T-cell (primary cell): Measurements from ENCODE around the gene KIAA1549. TPM values are rescaled to one million over a fixed set of nuclear protein-coding genes. Genes with fewer than 3 reads are reported as not detected.
"Not testable (repeated sequence)": the region's sequence is repeated elsewhere in the genome, so short reads cannot be mapped to it uniquely, and the experiment has no call there.

Source experiments
- ATAC-seq, 4 experiments: fragments of 200-7000 bp in 3 of 4; fragments of 150-1000 bp in 1 of 4; cut with Tn5 transposase; replicated peaks in 1 of 4; 1 replicate in 3 of 4; 2 replicates in 1 of 4; pipeline ENCODE4 v1.10.0; 2021; ENCODE audit warnings: moderate library complexity in 3 of 4, mild to moderate bottlenecking in 2 of 4, moderate number of reproducible peaks in 1 of 4
- CTCF ChIA-PET, 2 donors: fragments of 300-600 bp; sonication (Branson Sonifier 250); formaldehyde crosslinking; loops; one replicate each; lab custom pipeline; 2022; ENCODE audit warnings: antibody characterized with exemption in 2 of 2; lab: Charles Lee
- POLR2A ChIA-PET, 2 donors: fragments of 300-600 bp; sonication (Branson Sonifier 250); formaldehyde crosslinking; loops; one replicate each; lab custom pipeline; 2022; ENCODE audit warnings: antibody characterized with exemption in 2 of 2; lab: Charles Lee
- DNase-seq, 35 experiments: peaks; one replicate each; pipeline versions ENCODE4 v3.0.0 to v3.0.0-alpha.2; 2013 to 2023
- H3K27ac ChIP-seq: one replicate; pipeline ENCODE4 v1.5.1; 2013; ENCODE audit warnings: low read length
- H3K27me3 ChIP-seq, 2 experiments: replicated peaks in 1 of 2; 1 replicate in 1 of 2; 2 replicates in 1 of 2; pipeline versions ENCODE4 v1.6.1 to v1.7.0; 2013; ENCODE audit warnings: low read length in 1 of 2, mixed read lengths in 1 of 2; ENCODE audit not compliant: control insufficient read depth in 2 of 2, insufficient read depth in 2 of 2; ENCODE audit errors: extremely low read depth in 1 of 2
- H3K36me3 ChIP-seq, 2 donors: 1 replicate in 1 of 2; 2 replicates in 1 of 2; pipeline versions ENCODE4 v1.6.1 to v1.7.0; 2013; ENCODE audit warnings: low read length in 1 of 2; ENCODE audit not compliant: control insufficient read depth in 2 of 2, insufficient read depth in 1 of 2; ENCODE audit errors: extremely low read depth in 1 of 2
- H3K4me1 ChIP-seq, 2 experiments: 1 replicate in 1 of 2; 2 replicates in 1 of 2; pipeline versions ENCODE4 v1.6.1 to v1.7.0; 2013; ENCODE audit warnings: low read length in 2 of 2, mixed read lengths in 1 of 2; ENCODE audit not compliant: insufficient read depth in 2 of 2, control insufficient read depth in 1 of 2; ENCODE audit errors: extremely low read depth in 1 of 2
- H3K4me3 ChIP-seq, 2 donors: 1 replicate in 1 of 2; 2 replicates in 1 of 2; pipeline versions ENCODE4 v1.5.1 to v1.7.0; 2013; ENCODE audit warnings: mild to moderate bottlenecking in 2 of 2, low read length in 1 of 2, moderate library complexity in 1 of 2; ENCODE audit not compliant: control insufficient read depth in 1 of 2; ENCODE audit errors: extremely low read depth in 1 of 2
- H3K9me3 ChIP-seq: 2 replicates; pipeline ENCODE4 v1.7.0; 2013
- H3K27ac Mint-ChIP-seq, 2 donors: one replicate each; pipeline ENCODE4 v1.8.0; 2020 to 2021; ENCODE audit warnings: mild to moderate bottlenecking in 2 of 2, mixed read lengths in 2 of 2
- H3K27me3 Mint-ChIP-seq, 2 donors: one replicate each; pipeline ENCODE4 v1.8.0; 2021 to 2022; ENCODE audit warnings: mixed read lengths in 2 of 2
- H3K36me3 Mint-ChIP-seq: one replicate; pipeline ENCODE4 v1.8.0; 2021; ENCODE audit warnings: mixed read lengths
- H3K4me1 Mint-ChIP-seq, 3 donors: one replicate each; pipeline ENCODE4 v1.8.0; 2020 to 2022; ENCODE audit warnings: mixed read lengths in 3 of 3, mild to moderate bottlenecking in 1 of 3
- H3K4me3 Mint-ChIP-seq, 3 donors: one replicate each; pipeline ENCODE4 v1.8.0; 2020 to 2022; ENCODE audit warnings: mild to moderate bottlenecking in 3 of 3, mixed read lengths in 3 of 3, moderate library complexity in 3 of 3
- H3K9me3 Mint-ChIP-seq, 3 donors: one replicate each; pipeline ENCODE4 v1.8.0; 2020 to 2022; ENCODE audit warnings: mixed read lengths in 3 of 3
- WGBS: methylation state at CpG from one replicate; pipeline ENCODE4 v1.1.5; 2013; ENCODE audit warnings: missing lambda C conversion rate; ENCODE audit not compliant: insufficient coverage; 5-methylcytosine and 5-hydroxymethylcytosine counted together
- total RNA-seq, 35 experiments: library from RNA in 6 of 35; stranded (reverse) in 6 of 35; fragments of 120-200 nt in 1 of 35; gene quantifications; one replicate each; pipeline versions ENCODE4 v1.2.1 to v1.2.4 and lab custom pipeline; 2013 to 2026

KIAA1549 gene
- total RNA-seq, 5 donors from 2014 or later (not counting 1 experiment from before 2014, with no cell fraction given): 0.05 to 0.29 (median 0.15) TPM

- peaks cover 0 to 6% of the 10 kb centered on the region in 2 experiments for H3K27me3 ChIP-seq
- H3K9me3 ChIP-seq: no peaks in the 10 kb centered on the region
- no peaks in the 10 kb centered on the region for H3K36me3 ChIP-seq
- H3K4me1 ChIP-seq: no peaks in the 10 kb centered on the region
- no peaks in the 10 kb centered on the region for H3K36me3 Mint-ChIP-seq
- no peak overlapping the region for H3K27ac ChIP-seq
- DNase-seq (no peak), ATAC-seq (no peak)
- H3K4me3 Mint-ChIP-seq: no peak overlapping the region
- no peaks in the 10 kb centered on the region for H3K27me3 Mint-ChIP-seq
- ChIA-PET CTCF (no interaction called here), POLR2A (no interaction called here)
- WGBS: 94% methylated on average over 2 of the region's 4 CpGs
- no peaks in the 10 kb centered on the region for H3K9me3 Mint-ChIP-seq
- H3K27ac Mint-ChIP-seq: no peak overlapping the region
- H3K4me3 ChIP-seq: no peak overlapping the region
- H3K4me1 Mint-ChIP-seq: no peaks in the 10 kb centered on the region
These were observed 39.6 kb downstream of the KIAA1549 start for GRCh38 chr7:138941545-138941944.

- CTCF ChIA-PET, H3K4me3 ChIP-seq, DNase-seq, ATAC-seq, H3K4me3 Mint-ChIP-seq, H3K27ac Mint-ChIP-seq, H3K9me3 Mint-ChIP-seq, H3K27me3 ChIP-seq, H3K9me3 ChIP-seq, H3K4me1 ChIP-seq, H3K36me3 ChIP-seq, H3K36me3 Mint-ChIP-seq, H3K27ac ChIP-seq, POLR2A ChIA-PET, H3K27me3 Mint-ChIP-seq, H3K4me1 Mint-ChIP-seq: not testable (repeated sequence)
- no CpG with 5 or more reads among the region's 1 CpG for WGBS
These were observed 40.6 kb downstream of the KIAA1549 start for GRCh38 chr7:138940602-138941001.

- H3K27me3 Mint-ChIP-seq: peaks cover 0 to 8% of the 10 kb centered on the region in 2 donors
- Histone ChIP-seq H3K9me3 (no peaks in the 10 kb centered on the region), H3K27me3 (no peaks in the 10 kb centered on the region), H3K36me3 (no peaks in the 10 kb centered on the region), H3K4me1 (no peaks in the 10 kb centered on the region), H3K4me3 (no peak overlapping the region), H3K27ac (no peak overlapping the region)
- DNase-seq (no peak), ATAC-seq (no peak)
- CTCF ChIA-PET: no interaction called here
- no peaks in the 10 kb centered on the region for H3K36me3 Mint-ChIP-seq
- 83% methylated on average over 7 of the region's 7 CpGs for WGBS
- H3K9me3 Mint-ChIP-seq: no peaks in the 10 kb centered on the region
- no peaks in the 10 kb centered on the region for H3K4me1 Mint-ChIP-seq
- no peak overlapping the region for H3K27ac Mint-ChIP-seq
- H3K4me3 Mint-ChIP-seq: no peak overlapping the region
- POLR2A ChIA-PET: no interaction called here
These were observed 43.7 kb downstream of the KIAA1549 start for GRCh38 chr7:138937484-138937883.

GRCh38 chr7:138935465-138936011, 45.7 kb downstream of the KIAA1549 start:
- Histone ChIP-seq H3K36me3 (no peaks in the 10 kb centered on the region), H3K4me3 (no peak overlapping the region), H3K27ac (no peak overlapping the region), H3K4me1 (no peaks in the 10 kb centered on the region), H3K27me3 (no peaks in the 10 kb centered on the region), H3K9me3 (no peaks in the 10 kb centered on the region)
- no peaks in the 10 kb centered on the region for H3K9me3 Mint-ChIP-seq
- ChIA-PET POLR2A (no interaction called here), CTCF (no interaction called here)
- peaks cover 0 to 9% of the 10 kb centered on the region in 2 donors for H3K27me3 Mint-ChIP-seq
- ATAC-seq (no peak), DNase-seq (no peak)
- H3K4me3 Mint-ChIP-seq: no peak overlapping the region
- no peaks in the 10 kb centered on the region for H3K36me3 Mint-ChIP-seq
- WGBS: 89% methylated on average over 3 of the region's 6 CpGs
- no peak overlapping the region for H3K27ac Mint-ChIP-seq
- no peaks in the 10 kb centered on the region for H3K4me1 Mint-ChIP-seq

GRCh38 chr7:138934861-138935260, 46.3 kb downstream of the KIAA1549 start:
- Mint-ChIP-seq H3K27me3 (peaks cover 0 to 9% of the 10 kb centered on the region in 2 donors), H3K36me3 (no peaks in the 10 kb centered on the region), H3K4me3 (no peak overlapping the region), H3K4me1 (no peaks in the 10 kb centered on the region), H3K9me3 (no peaks in the 10 kb centered on the region), H3K27ac (no peak overlapping the region)
- ATAC-seq (no peak), DNase-seq (no peak)
- Histone ChIP-seq H3K27ac (no peak overlapping the region), H3K4me3 (no peak overlapping the region), H3K9me3 (no peaks in the 10 kb centered on the region), H3K36me3 (no peaks in the 10 kb centered on the region), H3K4me1 (no peaks in the 10 kb centered on the region), H3K27me3 (no peaks in the 10 kb centered on the region)
- ChIA-PET CTCF (no interaction called here), POLR2A (no interaction called here)
- 80% methylated on average over 3 of the region's 3 CpGs for WGBS

- Histone ChIP-seq H3K4me1 (no peaks in the 10 kb centered on the region), H3K4me3 (no peak overlapping the region), H3K27me3 (no peaks in the 10 kb centered on the region), H3K9me3 (no peaks in the 10 kb centered on the region), H3K27ac (no peak overlapping the region), H3K36me3 (no peaks in the 10 kb centered on the region)
- no peak overlapping the region for H3K4me3 Mint-ChIP-seq
- H3K36me3 Mint-ChIP-seq: no peaks in the 10 kb centered on the region
- DNase-seq: no peak
- ChIA-PET POLR2A (no interaction called here), CTCF (no interaction called here)
- no peaks in the 10 kb centered on the region for H3K4me1 Mint-ChIP-seq
- no peak for ATAC-seq
- H3K27me3 Mint-ChIP-seq: peaks cover 0 to 9% of the 10 kb centered on the region in 2 donors
- WGBS: no CpG with 5 or more reads among the region's 8 CpGs
- H3K9me3 Mint-ChIP-seq: no peaks in the 10 kb centered on the region
- H3K27ac Mint-ChIP-seq: no peak overlapping the region
These were observed 46.8 kb downstream of the KIAA1549 start for GRCh38 chr7:138934367-138934766.

GRCh38 chr7:138932870-138933269, 48.3 kb downstream of the KIAA1549 start:
- ChIA-PET POLR2A (no interaction called here), CTCF (no interaction called here)
- WGBS: 80% methylated on average over 11 of the region's 12 CpGs
- H3K36me3 Mint-ChIP-seq: no peaks in the 10 kb centered on the region
- H3K4me3 ChIP-seq: no peak overlapping the region
- H3K36me3 ChIP-seq: no peaks in the 10 kb centered on the region
- H3K27ac ChIP-seq: no peak overlapping the region
- no peaks in the 10 kb centered on the region for H3K9me3 ChIP-seq
- no peaks in the 10 kb centered on the region for H3K9me3 Mint-ChIP-seq
- H3K4me1 Mint-ChIP-seq: no peaks in the 10 kb centered on the region
- no peak for ATAC-seq
- no peak overlapping the region for H3K27ac Mint-ChIP-seq
- no peaks in the 10 kb centered on the region for H3K4me1 ChIP-seq
- no peaks in the 10 kb centered on the region for H3K27me3 ChIP-seq
- peaks cover 0 to 9% of the 10 kb centered on the region in 2 donors for H3K27me3 Mint-ChIP-seq
- no peak overlapping the region for H3K4me3 Mint-ChIP-seq
- DNase-seq: no peak
